OCI-LY3 (cell line): ENCODE measurements around the gene PCP4.

Experiments
- CTCF ChIP-seq: fragments of 200-600, 300-600 bp; sonication (generic); IDR thresholded peaks from 2 replicates; pipeline ENCODE4 v1.5.1; 2014; ENCODE audit warnings: antibody characterized with exemption, low read length, low read depth
- EZH2phosphoT487 ChIP-seq: fragments of 200-600 bp; shearing (Covaris generic); IDR thresholded peaks from 2 replicates; pipeline ENCODE4 v1.6.1; 2018; ENCODE audit warnings: antibody characterized with exemption, mixed run types, low read depth

- no peak for TF ChIP-seq CTCF
- TF ChIP-seq EZH2phosphoT487: no peak
Observed at GRCh38 chr21:39918558-39918957, 51.3 kb downstream of the PCP4 start.
